NCI-H526 (cell line): Measurements from ENCODE around the gene APBB2.

Experiments
- DNase-seq, 2 experiments: peaks; one replicate each; lab custom pipeline; 2025; lab: John Stamatoyannopoulos, UW

APBB2 gene

GRCh38 chr4:41189076-41189475 is 25.3 kb downstream of the APBB2 start:
- no peak for DNase-seq

- DNase-seq = no peak
Observed at GRCh38 chr4:41185614-41186592, 28.4 kb downstream of the APBB2 start.

DNA sequence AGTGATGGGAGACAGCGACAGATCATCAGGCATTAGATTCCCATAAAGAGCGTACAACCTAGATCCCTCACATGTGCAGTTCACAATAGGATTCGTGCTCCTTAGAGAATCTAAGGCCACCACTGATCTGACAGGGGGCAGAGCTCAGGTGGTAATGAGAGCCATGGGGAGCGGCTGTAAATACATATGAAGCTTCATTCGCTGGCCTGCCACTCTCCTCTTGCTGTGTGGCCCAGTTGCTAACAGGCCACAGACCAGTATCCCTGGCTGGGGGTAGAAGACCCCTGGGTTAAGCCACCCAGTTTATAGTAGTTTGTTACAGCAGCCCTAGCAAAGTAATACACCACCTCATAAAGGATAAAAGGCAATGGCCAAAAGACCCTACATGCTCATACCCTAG is 30.3 kb downstream of the APBB2 start:
- DNase-seq = no peak

DNA sequence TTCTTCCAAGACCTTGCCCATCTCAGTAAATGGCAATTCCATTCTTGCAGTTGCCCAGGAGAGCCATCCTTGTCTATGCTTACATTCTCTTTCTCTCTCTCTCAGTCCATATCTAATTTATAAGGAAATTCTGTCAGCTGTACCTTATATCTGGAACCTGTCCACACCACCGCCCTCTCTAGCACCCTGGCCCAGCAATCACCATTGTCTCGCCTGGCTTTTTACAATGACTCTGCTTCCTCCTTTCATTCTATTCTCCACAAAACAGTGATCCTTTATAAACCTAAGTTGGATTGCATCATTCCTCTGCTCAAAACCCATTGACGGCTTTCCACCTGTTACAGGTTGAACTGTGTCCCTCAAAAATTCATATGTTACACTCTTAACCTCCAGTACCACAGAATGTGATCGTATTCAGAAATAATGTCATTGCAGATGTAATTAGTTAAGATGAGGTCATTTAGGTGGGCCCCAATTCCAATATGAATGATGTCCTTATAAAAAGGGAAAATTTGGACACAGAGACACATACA is 31.3 kb downstream of the APBB2 start:
- DNase-seq = no peak

DNA sequence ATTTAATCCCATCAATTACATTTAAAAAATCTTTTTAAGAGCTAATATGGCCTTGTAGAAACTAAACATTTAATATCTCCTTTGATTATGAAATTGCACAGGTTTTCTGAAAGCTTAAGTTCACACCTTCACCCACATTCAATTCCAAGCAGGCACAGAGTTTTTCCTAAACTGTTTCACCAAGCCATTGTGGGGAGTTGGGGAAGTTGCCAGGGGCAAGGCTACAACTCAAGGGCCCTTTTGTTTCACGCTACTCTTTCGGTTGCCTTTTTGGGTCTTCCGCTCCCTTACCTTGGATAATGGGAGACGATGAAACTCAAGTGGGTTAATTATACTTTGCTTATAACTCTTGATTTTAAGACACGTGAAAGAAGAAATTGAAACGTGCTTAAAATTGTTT is 33.3 kb downstream of the APBB2 start:
- DNase-seq = no peak

DNA sequence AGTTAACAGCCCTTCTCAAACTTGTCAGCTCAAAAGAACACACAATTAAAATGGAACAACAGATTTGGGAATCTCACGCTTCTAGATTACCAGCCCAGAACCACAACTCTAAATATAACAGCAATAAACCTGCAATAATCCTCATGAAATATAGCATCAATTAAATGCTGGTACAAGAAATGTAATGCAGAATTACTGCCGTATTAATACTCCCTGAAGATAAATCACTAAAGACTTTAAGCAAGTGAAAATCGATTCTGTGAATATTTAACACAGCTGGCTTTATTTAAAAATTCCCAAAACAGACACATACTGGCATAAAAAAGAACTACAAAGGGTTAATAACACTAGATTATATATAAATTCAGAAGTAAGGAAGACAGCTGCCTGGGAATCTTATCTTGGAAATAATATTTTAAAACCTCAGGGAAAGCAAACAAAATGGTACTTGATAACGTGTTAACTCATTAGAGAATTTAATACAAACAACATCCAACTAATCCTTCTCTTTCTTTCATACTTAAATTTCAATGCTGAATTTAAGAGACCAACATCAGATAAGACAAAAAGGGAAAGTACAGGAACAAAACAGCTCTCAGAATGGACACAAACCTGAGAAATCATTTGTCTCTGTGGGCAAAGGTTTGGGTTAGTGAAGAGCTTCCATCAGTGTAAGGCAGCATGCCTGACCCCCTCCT is 34.7 kb downstream of the APBB2 start:
- DNase-seq = no peak

GRCh38 chr4:41178372-41179370 is 35.7 kb downstream of the APBB2 start:
- DNase-seq = no peak

DNA sequence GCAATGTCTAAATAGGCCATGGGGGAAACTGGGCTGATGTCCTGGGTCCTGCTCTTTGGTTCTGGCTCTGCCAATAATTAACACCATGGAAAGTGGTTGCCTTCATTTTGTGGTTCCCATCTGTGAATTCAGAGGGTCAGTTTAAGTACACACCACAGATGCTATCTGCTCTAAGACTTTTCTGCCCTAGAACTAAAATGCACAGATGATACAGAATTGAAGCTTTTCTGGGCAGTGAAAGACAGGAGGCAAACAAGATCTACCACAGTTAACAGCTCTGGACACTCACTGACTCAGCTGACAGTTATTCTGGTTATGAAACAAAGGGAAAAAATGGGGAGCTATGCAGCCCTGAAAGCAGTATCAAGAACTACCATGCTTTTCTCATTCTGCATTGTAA is 37.3 kb downstream of the APBB2 start:
- no peak for DNase-seq

DNA sequence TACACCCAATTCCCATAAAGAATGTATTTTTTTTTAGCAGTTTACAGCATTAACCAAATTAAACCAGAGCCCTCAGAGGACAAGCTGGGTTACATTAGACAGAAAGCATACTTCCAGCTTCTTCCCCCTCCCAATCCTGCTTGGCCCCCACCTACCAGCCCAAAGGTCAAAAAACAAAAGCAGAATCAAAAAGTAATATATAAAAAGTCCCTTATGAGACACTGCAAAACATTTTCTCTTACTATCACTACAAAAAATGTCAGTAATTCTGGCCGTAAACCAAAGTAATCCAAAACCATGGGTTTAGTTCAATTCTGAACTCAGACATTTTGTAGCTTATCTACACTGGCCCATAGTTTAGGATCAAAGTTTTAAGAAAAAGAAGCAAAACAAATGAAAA is 38.0 kb downstream of the APBB2 start:
- no peak for DNase-seq

DNA sequence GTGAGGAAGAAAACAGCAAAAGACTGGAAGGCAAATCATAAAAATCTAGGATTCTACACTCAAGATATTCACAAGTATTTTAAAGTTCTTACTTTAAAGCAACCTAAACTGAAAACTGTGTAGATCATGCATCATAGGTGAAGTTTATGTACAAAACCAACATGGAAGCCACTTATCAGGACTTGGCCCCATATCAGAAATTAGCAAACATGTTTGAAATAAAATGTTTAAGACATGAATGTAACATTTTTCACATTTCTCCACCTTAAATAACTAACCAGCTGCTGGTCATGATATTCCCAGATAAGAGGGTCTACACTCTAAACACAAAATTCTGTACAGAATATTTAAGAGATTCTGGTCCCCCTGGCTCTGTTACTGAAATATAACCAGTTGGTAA is 38.5 kb downstream of the APBB2 start:
- DNase-seq = no peak

DNA sequence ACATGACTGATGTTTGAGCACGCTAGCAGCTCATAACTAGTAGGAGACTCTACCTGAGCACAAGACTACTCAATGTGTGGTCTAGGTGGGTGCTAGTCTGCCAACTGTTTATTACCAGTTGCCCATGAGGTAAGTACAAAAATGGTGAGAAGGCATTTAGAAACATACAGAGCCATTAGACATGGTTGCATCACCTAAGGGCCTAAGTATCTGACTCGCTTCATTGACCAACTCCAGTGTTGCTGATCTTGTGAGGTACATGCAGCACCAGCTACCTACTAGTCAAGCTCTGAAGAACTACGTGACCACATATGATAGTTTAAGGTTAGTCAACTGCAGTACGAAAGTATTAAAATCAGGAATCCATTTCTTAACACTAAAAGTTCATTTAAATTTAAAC is 39.9 kb downstream of the APBB2 start:
- no peak for DNase-seq

GRCh38 chr4:41172786-41173185 is 41.6 kb downstream of the APBB2 start:
- DNase-seq = no peak

DNA sequence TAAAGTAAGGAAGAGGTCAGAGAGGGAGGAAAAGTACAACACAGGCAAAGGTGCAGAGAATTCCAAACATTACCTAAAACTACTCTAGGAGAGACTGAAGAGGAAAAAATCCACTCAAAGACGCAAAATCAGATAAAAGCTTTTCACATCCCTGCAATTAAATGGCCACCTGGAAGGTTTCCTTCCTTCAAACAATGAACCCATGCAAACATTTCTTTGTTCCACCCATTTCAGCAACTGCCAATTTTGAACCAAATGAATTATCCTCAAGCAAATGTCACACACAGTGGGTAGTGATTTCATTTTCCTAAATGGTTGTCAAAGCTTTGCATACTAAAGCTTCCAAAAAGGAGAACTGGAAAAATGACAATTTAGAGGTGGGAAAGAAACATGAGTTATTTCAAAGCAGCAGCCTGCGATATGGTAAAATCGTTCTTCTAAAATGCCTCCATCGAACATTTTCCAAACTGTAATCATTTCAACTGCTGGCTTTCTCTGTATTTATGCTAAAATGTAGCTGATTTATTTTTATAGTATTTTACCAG is 45.0 kb downstream of the APBB2 start:
- DNase-seq = peak; percentile 57 to 76

GRCh38 chr4:41167191-41167590 is 47.2 kb downstream of the APBB2 start:
- no peak for DNase-seq

DNA sequence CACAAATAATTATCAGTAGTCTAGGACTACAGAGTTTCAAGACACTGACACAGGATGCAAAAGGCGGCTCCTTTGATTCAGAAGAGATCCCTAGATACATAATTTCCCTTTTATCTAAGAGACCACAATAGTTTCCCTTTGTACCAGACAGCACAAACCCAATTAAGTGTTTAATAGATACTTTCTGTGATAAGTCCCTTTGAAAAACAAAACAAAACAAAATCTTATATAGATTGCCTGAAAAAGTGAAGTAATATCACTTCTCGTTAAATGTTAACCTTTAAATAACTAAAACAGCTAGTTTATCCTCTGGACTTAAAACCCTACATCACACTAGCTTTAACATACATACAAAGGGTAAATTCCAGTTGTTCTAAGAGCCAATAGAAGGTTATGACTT is 49.9 kb downstream of the APBB2 start:
- no peak for DNase-seq

- no peak for DNase-seq
Observed at GRCh38 chr4:41161355-41161754, 53.0 kb downstream of the APBB2 start.

GRCh38 chr4:41160856-41161255 is 53.5 kb downstream of the APBB2 start:
- no peak for DNase-seq

DNA sequence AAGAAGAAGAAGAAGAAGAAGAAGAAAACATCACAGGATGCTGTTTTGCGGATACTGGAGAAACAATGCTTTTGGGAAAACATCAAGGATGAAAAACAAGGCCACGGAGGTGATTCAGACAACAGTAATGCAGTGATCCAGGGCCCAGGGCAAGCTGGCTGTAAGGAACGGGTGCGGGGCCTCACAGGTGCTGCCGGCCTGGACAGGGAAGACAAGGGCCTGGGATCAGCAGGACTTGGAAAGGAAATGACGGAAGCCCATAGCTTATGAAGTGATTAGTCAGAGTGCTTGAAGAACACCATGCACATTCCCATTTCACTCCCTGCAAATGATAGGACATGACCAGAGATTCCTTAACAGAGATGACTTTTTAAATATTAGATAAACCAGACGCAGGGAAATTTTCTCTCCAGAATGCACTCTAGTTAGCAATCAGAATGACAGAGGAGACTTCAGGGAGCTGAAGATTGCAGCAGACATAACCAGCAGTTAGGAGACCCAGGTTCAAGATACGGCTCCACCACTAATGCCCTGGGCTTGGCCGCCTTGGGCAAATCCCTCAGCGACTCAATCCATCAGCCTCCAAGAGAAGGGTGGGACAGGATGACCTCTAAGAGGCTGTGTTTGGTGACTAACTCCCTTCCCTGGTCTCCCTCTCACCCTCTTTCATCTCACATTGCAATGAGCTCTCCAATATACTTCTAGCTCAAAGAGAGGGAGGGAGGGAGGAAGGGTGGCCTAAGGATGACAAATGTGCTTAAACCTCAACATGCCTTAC is 54.1 kb downstream of the APBB2 start:
- DNase-seq = no peak

GRCh38 chr4:41158756-41159155 is 55.6 kb downstream of the APBB2 start:
- no peak for DNase-seq

GRCh38 chr4:41158274-41158673 is 56.1 kb downstream of the APBB2 start:
- no peak for DNase-seq

- DNase-seq = no peak
Observed at GRCh38 chr4:41157009-41157408, 57.3 kb downstream of the APBB2 start.
